Stomach smooth muscle (tissue), 2 donors: ENCODE results near the gene NUP42.

Experiments used
- H3K27ac ChIP-seq: one replicate; pipeline ENCODE4 v1.7.0; 2013; ENCODE audit warnings: mild to moderate bottlenecking, low read length, inconsistent platforms
- H3K27me3 ChIP-seq, 2 donors: one replicate each; pipeline ENCODE4 v1.7.0; 2013; ENCODE audit warnings: low read length in 2 of 2; ENCODE audit not compliant: insufficient read depth in 2 of 2, control insufficient read depth in 1 of 2
- H3K36me3 ChIP-seq, 2 donors: one replicate each; pipeline ENCODE4 v1.7.0; 2013; ENCODE audit warnings: low read length in 2 of 2; ENCODE audit not compliant: control insufficient read depth in 2 of 2, insufficient read depth in 2 of 2
- H3K4me1 ChIP-seq: one replicate; pipeline ENCODE4 v1.7.0; 2013; ENCODE audit warnings: low read length; ENCODE audit not compliant: control insufficient read depth, insufficient read depth
- H3K4me3 ChIP-seq, 2 donors: one replicate each; pipeline ENCODE4 v1.7.0; 2013; ENCODE audit warnings: low read length in 2 of 2
- H3K9ac ChIP-seq, 2 donors: one replicate each; pipeline ENCODE4 v1.7.0; 2013; ENCODE audit warnings: low read length in 2 of 2, mild to moderate bottlenecking in 1 of 2
- H3K9me3 ChIP-seq, 2 donors: one replicate each; pipeline ENCODE4 v1.7.0; 2013; ENCODE audit warnings: low read length in 2 of 2; ENCODE audit not compliant: control insufficient read depth in 2 of 2
- donor health status: healthy.
- donor health status: Pancreatic carcinoma.

The NUP42 gene

DNA sequence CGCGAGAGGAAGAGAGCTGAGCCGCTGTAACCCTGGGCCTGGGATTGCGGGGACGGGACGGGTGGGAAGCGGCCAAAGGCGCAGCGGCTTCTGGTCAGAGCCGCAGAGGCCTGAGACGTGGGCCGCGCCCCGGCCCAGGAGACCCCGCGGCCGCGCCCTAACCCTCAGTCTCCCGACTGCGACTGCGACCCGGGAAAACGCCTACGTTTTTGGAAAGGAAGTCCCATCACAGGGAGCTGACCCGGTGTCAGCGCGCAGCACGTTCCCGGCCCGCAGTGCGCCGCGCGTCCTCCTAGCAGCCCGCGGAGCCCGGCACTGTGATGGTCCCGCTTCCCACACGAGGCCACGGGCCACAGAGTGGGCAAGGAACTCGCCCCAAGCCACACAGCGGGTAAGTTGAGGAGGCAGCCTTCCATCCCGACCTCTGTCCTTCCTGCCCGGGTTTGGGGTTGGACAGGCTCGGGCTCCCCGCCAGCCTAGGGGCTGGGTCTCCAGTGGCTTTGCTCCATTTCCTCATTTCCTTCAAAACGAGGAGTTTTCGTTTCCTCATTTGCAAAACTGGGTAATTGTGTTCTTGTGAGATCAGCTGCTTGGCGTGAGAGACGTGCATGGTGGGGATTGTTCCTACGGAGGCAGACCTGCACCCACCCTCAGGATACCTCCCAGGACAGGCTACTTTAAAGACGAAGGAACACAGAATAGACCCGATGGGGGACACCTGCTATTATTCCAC is 65.9 kb downstream of the NUP42 start:
- Histone ChIP-seq H3K4me3 (peak overlapping the region; percentile 56 to 69), H3K9ac (peak overlapping the region; percentile 22 to 44), H3K27me3 (peaks cover 9 to 13% of the 10 kb centered on the region in 2 donors)

DNA sequence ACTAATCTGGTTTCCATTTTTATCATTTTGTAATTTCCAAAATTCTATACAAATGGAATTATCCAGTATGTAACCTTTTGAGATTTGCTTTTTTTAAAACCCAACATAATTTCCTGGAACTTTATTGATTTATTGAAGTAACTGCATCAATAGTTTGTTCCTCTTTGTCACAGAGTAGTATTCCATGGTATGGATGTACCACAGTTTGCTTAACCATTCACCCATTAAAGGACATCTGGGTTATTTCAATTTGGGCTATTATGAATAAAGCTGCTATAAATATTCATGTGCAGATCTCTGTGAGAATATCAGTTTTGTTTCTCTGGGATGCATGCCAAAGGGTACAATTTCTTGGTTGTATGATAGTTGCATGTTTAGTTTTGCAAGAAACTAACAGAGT is 67.6 kb downstream of the NUP42 start:
- peaks cover 9 to 13% of the 10 kb centered on the region in 2 donors for H3K27me3 ChIP-seq
- no peaks in the 10 kb centered on the region for H3K36me3 ChIP-seq
- H3K4me1 ChIP-seq = no peaks in the 10 kb centered on the region
- H3K9me3 ChIP-seq = peaks cover 0 to 2% of the 10 kb centered on the region in 2 donors
- no peak overlapping the region for H3K9ac ChIP-seq
- H3K27ac ChIP-seq = no peak overlapping the region
- no peak overlapping the region for H3K4me3 ChIP-seq

More for the DNA sequence above, 65.9 kb downstream of the NUP42 start:
- no peaks in the 10 kb centered on the region for H3K36me3 ChIP-seq
- peaks cover 0 to 2% of the 10 kb centered on the region in 2 donors for H3K9me3 ChIP-seq
- no peak overlapping the region for H3K27ac ChIP-seq
- peaks cover 2% of the 10 kb centered on the region for H3K4me1 ChIP-seq
